ENCODE results near the gene SAP30BP. TPM values are rescaled to one million over a fixed set of nuclear protein-coding genes. Genes with fewer than 3 reads are reported as not detected.

The SAP30BP gene
- total RNA-seq, 1 donor from 2014 or later = 89.3 TPM

DNA sequence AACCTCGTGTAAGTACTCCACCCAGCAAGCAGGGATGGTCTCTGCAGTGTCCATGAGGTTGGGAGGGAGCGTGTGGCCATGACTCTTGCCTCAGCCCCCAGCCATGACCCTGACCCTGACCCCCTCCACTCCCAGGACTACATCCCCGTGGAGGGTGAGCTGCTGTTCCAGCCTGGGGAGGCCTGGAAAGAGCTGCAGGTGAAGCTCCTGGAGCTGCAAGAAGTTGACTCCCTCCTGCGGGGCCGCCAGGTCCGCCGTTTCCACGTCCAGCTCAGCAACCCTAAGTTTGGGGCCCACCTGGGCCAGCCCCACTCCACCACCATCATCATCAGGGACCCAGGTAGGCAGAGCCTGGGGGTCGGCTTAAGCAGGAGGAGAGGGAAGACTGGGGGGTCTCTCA, 81.6 kb downstream of the SAP30BP start:
- H3K27me3 Mint-ChIP-seq = no peaks in the 10 kb centered on the region
- no peaks in the 10 kb centered on the region for H3K9me3 Mint-ChIP-seq
- no peak overlapping the region for H3K27ac Mint-ChIP-seq
- no peaks in the 10 kb centered on the region for H3K36me3 Mint-ChIP-seq
- peaks cover 5% of the 10 kb centered on the region for H3K4me1 Mint-ChIP-seq (ENCODE audit: unreplicated experiment)
- no peak for DNase-seq (ENCODE audit: extremely low spot score, unreplicated experiment)
- H3K4me3 Mint-ChIP-seq = no peak overlapping the region
- TF ChIP-seq, protein P1, sequence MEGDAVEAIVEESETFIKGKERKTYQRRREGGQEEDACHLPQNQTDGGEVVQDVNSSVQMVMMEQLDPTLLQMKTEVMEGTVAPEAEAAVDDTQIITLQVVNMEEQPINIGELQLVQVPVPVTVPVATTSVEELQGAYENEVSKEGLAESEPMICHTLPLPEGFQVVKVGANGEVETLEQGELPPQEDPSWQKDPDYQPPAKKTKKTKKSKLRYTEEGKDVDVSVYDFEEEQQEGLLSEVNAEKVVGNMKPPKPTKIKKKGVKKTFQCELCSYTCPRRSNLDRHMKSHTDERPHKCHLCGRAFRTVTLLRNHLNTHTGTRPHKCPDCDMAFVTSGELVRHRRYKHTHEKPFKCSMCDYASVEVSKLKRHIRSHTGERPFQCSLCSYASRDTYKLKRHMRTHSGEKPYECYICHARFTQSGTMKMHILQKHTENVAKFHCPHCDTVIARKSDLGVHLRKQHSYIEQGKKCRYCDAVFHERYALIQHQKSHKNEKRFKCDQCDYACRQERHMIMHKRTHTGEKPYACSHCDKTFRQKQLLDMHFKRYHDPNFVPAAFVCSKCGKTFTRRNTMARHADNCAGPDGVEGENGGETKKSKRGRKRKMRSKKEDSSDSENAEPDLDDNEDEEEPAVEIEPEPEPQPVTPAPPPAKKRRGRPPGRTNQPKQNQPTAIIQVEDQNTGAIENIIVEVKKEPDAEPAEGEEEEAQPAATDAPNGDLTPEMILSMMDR (conservative IDR thresholded peaks at IDR 0.05) = no peak

DNA sequence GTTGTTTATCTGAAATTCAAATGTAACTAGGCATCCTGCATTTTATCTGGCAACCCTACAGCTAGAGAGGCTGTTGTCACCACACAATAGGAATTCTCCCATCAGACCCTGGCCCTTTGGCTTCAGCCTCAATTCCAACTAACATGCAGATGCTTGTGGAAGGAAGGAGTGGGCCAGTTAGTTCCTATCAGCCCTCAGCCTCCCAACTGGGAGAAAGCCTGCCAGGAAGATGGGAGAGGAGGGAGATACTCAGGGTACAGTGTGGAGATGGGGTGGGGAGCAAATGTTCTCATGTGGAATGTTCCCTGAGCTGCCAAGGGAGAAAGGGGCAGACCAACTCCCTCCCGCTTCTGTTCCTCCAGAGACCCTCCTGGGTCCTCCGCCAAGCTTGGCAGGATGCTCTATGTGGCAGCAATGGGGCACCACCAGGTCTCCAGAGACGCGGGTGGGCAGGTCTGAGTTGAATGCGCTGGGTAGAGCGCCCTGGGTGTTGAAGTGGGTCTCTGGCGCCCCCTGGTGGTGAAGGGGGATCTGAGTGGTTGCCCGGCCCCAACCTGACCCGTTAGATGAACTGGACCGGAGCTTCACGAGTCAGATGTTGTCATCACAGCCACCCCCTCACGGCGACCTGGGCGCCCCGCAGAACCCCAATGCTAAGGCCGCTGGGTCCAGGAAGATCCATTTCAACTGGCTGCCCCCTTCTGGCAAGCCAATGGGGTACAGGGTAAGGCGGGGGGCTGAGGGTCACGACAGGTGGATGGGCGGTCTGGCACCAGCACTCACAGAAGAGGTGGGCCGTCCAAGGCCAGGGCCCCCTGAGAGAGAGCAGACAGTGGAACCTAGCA, 82.6 kb downstream of the SAP30BP start:
- TF ChIP-seq, protein P1 (conservative IDR thresholded peaks at IDR 0.05) = peak; percentile 96
- Mint-ChIP-seq H3K9me3 (no peaks in the 10 kb centered on the region), H3K4me1 (ENCODE audit: unreplicated experiment) (peaks cover 9% of the 10 kb centered on the region), H3K27ac (no peak overlapping the region), H3K36me3 (no peaks in the 10 kb centered on the region), H3K4me3 (no peak overlapping the region), H3K27me3 (no peaks in the 10 kb centered on the region)
- DNase-seq (ENCODE audit: extremely low spot score, unreplicated experiment) = no peak

DNA sequence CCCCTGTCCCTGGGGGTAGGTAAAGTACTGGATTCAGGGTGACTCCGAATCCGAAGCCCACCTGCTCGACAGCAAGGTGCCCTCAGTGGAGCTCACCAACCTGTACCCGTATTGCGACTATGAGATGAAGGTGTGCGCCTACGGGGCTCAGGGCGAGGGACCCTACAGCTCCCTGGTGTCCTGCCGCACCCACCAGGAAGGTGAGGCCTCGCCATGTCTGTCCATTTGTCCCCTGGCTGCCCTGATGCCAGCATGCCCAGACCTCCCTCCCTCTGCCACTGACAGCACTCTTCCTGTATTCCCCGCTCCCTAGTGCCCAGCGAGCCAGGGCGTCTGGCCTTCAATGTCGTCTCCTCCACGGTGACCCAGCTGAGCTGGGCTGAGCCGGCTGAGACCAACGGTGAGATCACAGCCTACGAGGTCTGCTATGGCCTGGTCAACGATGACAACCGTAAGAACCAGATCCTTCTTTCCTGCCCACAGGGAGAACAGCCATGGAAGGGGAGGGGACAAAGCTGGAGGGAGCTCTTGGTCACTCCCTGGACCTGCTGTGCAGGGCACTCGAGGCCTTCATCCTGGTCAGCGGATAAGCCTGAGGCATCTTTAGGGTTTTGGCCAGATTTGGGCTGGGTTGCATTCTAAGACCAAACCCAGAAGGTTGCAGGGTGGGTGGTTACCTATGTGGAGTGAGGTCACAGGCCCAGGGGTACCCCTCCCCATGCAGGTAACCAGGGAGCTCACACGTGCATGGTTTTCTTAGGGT, 83.7 kb downstream of the SAP30BP start:
- Mint-ChIP-seq H3K27ac (no peak overlapping the region), H3K4me1 (ENCODE audit: unreplicated experiment) (peaks cover 11% of the 10 kb centered on the region), H3K9me3 (no peaks in the 10 kb centered on the region), H3K36me3 (no peaks in the 10 kb centered on the region), H3K27me3 (no peaks in the 10 kb centered on the region), H3K4me3 (no peak overlapping the region)
- no peak for DNase-seq (ENCODE audit: extremely low spot score, unreplicated experiment)
- TF ChIP-seq, protein P1 (conservative IDR thresholded peaks at IDR 0.05) = no peak

DNA sequence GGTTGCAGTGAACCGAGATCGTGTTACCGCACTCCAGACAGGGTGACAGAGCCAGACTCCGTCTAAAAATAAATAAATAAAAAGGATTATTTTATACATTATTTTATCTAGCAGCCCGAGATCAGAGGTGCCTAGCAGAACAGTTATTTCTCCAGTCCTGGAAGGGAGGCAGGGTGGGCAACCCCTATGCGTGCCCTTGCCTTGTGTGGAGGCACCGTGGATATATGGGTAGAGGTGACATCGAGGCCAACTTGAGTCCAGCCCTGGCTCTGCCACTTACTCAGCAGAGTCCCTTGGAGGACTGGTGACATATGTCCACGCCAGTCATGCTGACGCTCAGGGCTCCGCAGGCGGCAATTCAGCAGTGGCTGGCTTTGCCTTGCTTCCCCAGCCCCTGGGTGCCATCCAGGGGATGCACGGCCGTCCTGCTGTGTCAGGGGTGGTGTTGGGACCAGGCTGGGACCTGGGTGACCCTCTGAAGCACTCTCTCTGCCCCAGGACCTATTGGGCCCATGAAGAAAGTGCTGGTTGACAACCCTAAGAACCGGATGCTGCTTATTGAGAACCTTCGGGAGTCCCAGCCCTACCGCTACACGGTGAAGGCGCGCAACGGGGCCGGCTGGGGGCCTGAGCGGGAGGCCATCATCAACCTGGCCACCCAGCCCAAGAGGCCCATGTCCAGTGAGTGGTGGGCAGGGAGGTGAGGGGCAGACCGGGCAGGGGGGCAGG, 84.7 kb downstream of the SAP30BP start:
- H3K4me3 Mint-ChIP-seq = no peak overlapping the region
- TF ChIP-seq, protein P1 (conservative IDR thresholded peaks at IDR 0.05) = no peak
- no peak overlapping the region for H3K27ac Mint-ChIP-seq
- no peaks in the 10 kb centered on the region for H3K9me3 Mint-ChIP-seq
- H3K4me1 Mint-ChIP-seq (ENCODE audit: unreplicated experiment) = peaks cover 11% of the 10 kb centered on the region
- H3K36me3 Mint-ChIP-seq = no peaks in the 10 kb centered on the region
- DNase-seq (ENCODE audit: extremely low spot score, unreplicated experiment) = no peak
- H3K27me3 Mint-ChIP-seq = no peaks in the 10 kb centered on the region

DNA sequence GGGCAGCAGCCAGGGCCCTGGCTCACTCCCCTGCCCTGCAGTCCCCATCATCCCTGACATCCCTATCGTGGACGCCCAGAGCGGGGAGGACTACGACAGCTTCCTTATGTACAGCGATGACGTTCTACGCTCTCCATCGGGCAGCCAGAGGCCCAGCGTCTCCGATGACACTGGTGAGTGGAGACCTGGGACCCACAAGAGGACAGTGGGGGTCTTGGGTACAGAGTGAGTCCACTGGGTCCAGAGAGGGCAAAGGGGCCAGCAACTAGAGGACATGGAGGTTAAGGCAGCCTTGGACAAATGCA, 85.2 kb downstream of the SAP30BP start:
- no peak for DNase-seq (ENCODE audit: extremely low spot score, unreplicated experiment)
- TF ChIP-seq, protein P1 (conservative IDR thresholded peaks at IDR 0.05) = no peak
- H3K4me1 Mint-ChIP-seq (ENCODE audit: unreplicated experiment) = peaks cover 11% of the 10 kb centered on the region
- H3K27ac Mint-ChIP-seq = no peak overlapping the region
- H3K27me3 Mint-ChIP-seq = no peaks in the 10 kb centered on the region
- H3K9me3 Mint-ChIP-seq = no peaks in the 10 kb centered on the region
- no peak overlapping the region for H3K4me3 Mint-ChIP-seq
- H3K36me3 Mint-ChIP-seq = no peaks in the 10 kb centered on the region
